ENCODE data around the gene PSKH1.

DNA sequence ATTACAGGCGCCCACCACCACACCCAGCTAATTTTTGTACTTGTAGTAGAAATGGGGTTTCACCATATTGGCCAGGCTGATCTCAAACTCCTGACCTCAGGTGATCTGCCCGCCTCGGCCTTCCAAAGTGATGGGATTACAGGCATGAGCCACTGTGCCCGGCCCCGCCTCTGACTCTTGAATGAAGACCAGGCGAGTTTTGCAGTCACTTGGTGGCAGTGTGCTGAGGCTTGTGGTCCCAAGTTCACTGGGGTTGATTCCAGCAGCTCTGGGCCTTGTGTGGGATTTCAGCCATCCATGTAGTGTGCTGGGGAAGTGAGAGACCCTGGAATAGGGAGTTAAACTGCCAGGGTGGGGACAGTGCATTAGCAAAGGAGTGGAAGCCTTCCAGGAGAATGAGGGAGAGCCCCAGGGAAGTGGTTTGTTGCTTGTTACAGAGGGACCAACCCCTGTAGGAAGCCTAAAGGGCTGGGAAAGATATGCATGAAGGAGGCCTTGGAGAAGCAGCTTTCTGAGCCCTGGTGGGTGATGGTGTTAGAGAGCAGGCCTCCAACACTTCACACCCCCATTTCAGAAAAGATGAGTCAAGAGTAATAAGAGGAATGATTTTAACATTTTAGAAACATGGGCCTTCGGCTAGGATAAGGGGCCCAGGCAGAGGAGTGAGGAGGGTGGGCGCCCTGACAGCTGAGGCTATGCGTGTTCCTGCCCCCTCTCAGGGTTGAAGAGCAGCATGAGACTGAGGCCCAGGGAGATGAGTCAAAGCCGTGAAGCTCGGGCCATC is 14.5 kb downstream of the PSKH1 start:
- TF ChIP-seq EP300 (conservative IDR thresholded peaks at IDR 0.05; ENCODE audit: poor library complexity, severe bottlenecking) (no peak), POLR2AphosphoS5 (IDR thresholded peaks at IDR 0.05) (no peak)
